OCI-LY7 (cell line): ENCODE measurements around the gene AGTR1.

Source experiments
- EZH2phosphoT487 ChIP-seq: fragments of 200-600 bp; sonication (generic); IDR thresholded peaks from 2 replicates; pipeline ENCODE4 v1.6.1; 2018; ENCODE audit warnings: low read depth, borderline replicate concordance, mild to moderate bottlenecking, mixed run types, antibody characterized with exemption, low read length, moderate library complexity, mixed read lengths
- TF ChIP-seq, protein P1 (sequence below): fragments of 200-600 bp; sonication (generic); conservative IDR thresholded peaks from 2 replicates; pipeline ENCODE4 v1.5.1; 2014; ENCODE audit warnings: mild to moderate bottlenecking, antibody characterized with exemption, low read length, moderate library complexity, mixed read lengths

DNA sequence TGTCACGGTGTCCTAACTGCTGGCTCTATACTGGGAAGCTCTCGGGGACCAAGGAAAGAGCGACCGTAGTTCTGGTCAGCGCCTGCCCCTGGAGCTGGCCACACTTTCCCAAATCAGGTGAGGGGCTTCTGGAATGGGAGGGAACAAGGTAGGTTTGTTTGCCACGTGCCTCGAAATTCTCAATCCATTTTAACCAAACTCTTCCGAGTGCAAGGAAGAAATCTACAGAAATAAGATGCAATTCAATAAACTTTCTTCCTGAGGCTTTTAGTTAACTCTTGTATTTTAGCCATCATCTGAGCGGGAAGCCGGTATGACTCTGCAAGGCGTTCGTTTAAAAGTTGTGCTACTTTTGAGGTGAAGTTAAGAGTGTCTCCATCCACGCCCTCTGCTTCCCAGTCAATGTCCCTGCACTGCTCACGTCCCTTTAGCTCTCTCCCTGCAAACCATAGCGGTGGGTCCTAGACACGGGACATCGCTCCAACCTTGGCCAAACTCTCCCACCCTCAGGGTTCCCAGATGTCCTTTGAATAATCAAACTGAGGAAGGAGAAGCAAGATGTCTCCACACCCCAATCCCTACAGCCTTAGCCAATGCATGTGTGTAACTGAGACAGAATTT is 597 bp downstream of the AGTR1 start:
- TF ChIP-seq, protein P1, sequence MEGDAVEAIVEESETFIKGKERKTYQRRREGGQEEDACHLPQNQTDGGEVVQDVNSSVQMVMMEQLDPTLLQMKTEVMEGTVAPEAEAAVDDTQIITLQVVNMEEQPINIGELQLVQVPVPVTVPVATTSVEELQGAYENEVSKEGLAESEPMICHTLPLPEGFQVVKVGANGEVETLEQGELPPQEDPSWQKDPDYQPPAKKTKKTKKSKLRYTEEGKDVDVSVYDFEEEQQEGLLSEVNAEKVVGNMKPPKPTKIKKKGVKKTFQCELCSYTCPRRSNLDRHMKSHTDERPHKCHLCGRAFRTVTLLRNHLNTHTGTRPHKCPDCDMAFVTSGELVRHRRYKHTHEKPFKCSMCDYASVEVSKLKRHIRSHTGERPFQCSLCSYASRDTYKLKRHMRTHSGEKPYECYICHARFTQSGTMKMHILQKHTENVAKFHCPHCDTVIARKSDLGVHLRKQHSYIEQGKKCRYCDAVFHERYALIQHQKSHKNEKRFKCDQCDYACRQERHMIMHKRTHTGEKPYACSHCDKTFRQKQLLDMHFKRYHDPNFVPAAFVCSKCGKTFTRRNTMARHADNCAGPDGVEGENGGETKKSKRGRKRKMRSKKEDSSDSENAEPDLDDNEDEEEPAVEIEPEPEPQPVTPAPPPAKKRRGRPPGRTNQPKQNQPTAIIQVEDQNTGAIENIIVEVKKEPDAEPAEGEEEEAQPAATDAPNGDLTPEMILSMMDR, result no peak
- TF ChIP-seq EZH2phosphoT487, result no peak
